ENCODE data around the gene RNF2.

The RNF2 gene

GRCh38 chr1:185112356-185112755 lies 67.0 kb downstream of the RNF2 start:
- no peak for DNase-seq (ENCODE audit: low spot score)
- TF ChIP-seq CTCF (IDR thresholded peaks at IDR 0.05; ENCODE audit: extremely low read depth, missing control alignments): no peak

GRCh38 chr1:185129708-185130107 lies 84.3 kb downstream of the RNF2 start:
- TF ChIP-seq CTCF (IDR thresholded peaks at IDR 0.05; ENCODE audit: extremely low read depth, missing control alignments): no peak
- DNase-seq (ENCODE audit: low spot score): no peak

GRCh38 chr1:185132534-185132933 lies 87.2 kb downstream of the RNF2 start:
- no peak for TF ChIP-seq CTCF (IDR thresholded peaks at IDR 0.05; ENCODE audit: extremely low read depth, missing control alignments)
- DNase-seq (ENCODE audit: low spot score): no peak

GRCh38 chr1:185137896-185138545 lies 92.7 kb downstream of the RNF2 start:
- TF ChIP-seq CTCF (IDR thresholded peaks at IDR 0.05; ENCODE audit: extremely low read depth, missing control alignments): no peak
- no peak for DNase-seq (ENCODE audit: low spot score)

GRCh38 chr1:185139246-185139645 lies 93.9 kb downstream of the RNF2 start:
- TF ChIP-seq CTCF (IDR thresholded peaks at IDR 0.05; ENCODE audit: extremely low read depth, missing control alignments): no peak
- DNase-seq (ENCODE audit: low spot score): no peak

- TF ChIP-seq CTCF (IDR thresholded peaks at IDR 0.05; ENCODE audit: extremely low read depth, missing control alignments): no peak
- no peak for DNase-seq (ENCODE audit: low spot score)
These were observed 98.9 kb downstream of the RNF2 start for GRCh38 chr1:185144233-185144632.

GRCh38 chr1:185151215-185151614 lies 105.9 kb downstream of the RNF2 start:
- no peak for TF ChIP-seq CTCF (IDR thresholded peaks at IDR 0.05; ENCODE audit: extremely low read depth, missing control alignments)
- no peak for DNase-seq (ENCODE audit: low spot score)
